Stimulated activated CD4-positive, alpha-beta T cell treated with anti-CD3 and anti-CD28 coated beads, Interleukin-1b, Interleukin-23, amount 100 ng/mL, for 1 hour (primary cell): Measurements from ENCODE around the gene VPS26B.
"Not testable (repeated sequence)": the region's sequence is repeated elsewhere in the genome, so short reads cannot be mapped to it uniquely, and the experiment has no call there.

ENCODE experiments used
- DNase-seq, 2 donors: peaks; one replicate each; pipeline ENCODE4 v3.0.0-alpha.2; 2020; ENCODE audit warnings: low read depth in 2 of 2

The VPS26B gene

DNA sequence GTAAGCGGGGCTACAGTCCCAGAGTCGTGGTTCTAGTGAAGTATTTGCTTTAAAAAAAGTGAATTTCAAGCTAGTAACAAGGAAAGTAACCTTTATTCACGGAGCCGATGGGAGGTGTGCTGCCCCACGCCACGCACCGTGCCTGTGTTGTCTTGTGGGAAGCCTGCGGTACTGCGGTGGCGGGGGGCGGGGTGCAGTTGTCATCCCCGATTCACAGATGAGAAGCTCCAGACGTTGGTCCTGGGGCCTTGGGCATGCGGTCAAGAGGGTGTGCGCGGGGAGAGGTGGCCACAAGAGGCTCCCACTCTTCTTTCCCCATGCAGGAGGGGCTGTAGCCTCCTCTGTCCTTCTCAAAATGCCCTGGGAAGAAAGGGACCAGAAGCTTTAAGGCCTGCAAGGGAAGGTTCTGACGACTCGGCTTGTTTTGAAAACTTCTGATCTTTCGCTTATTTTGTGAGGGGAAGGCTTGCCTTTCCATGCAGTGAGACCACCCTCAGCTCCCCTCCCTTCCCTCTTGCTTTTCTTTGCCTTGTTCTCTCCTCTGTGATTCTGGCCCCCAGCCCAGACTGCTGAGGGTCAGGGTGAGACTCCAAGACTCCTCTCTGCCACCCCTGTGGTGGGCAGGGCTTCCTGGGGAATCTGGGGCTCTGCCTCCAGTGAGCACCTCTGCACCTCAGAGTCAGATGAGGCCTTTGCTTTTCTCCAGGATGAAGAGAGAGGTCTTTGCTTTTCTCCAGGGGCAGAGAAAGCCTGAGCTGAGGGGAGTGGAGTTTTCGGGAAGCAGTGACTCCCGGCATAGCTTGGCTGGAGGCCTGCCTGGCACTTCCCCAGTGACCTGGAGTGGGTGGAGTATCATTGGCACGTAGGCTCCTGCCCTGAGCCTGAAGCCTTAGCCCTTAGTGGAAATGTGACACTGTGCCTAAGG, 57.9 kb downstream of the VPS26B start:
- DNase-seq = no peak

DNA sequence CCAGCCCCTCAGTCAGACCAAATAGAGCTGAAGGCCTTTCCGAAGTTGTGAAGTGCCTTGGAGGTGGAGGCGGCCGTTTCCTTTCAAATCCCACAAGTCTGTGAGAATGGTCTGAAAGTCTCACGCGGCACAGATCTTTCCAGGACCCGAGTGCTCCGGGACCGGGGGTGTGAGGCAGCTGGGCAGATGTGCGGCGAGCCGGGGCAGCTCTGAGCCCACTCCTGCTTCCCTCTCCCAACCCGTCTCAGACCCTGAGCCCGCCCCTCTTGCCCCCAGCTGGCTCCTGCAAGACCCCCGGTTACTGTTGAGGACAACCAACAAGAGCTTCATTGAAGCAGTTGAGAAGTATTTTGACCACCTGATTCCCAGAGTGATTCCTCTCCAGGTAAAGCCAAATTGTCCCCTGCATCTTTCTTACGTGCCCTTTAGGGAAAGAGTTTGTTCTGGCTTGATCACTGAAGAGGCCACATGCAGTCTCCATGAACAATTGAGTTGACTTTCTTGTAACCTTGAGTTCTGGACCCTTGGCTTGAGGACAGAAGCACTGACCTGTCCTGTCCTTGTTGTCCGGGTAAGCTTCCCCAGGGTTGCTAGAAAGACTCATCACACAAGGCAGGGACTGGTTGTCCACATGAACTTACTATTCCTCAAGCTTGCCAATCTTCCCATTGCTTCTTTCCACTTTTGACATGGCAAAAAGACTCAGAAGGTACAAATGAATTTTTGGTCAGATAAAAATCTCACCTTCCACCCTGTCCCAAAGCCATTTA, 59.2 kb downstream of the VPS26B start:
- no peak for DNase-seq

DNA sequence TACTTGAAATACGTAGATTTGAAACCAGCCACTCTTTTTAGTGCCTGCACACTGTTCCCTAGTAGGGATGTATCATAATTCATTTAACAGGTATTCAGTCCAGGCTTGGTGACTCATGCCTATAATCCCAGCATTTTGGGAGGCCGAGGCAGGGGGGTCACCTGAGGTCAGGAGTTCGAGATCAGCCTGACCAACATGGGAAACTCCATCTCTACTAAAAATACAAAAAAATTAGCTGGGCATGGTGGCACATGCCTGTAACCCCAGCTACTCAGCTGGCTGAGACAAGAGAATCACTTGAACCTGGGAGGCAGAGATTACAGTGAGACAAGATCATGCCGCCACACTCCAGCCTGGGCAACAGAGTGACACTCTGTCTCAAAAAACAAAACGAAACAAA, 59.9 kb downstream of the VPS26B start:
- not testable (repeated sequence) for DNase-seq

GRCh38 chr11:134287561-134287960, 63.1 kb downstream of the VPS26B start:
- DNase-seq = no peak

GRCh38 chr11:134288486-134288885, 64.0 kb downstream of the VPS26B start:
- no peak for DNase-seq

DNA sequence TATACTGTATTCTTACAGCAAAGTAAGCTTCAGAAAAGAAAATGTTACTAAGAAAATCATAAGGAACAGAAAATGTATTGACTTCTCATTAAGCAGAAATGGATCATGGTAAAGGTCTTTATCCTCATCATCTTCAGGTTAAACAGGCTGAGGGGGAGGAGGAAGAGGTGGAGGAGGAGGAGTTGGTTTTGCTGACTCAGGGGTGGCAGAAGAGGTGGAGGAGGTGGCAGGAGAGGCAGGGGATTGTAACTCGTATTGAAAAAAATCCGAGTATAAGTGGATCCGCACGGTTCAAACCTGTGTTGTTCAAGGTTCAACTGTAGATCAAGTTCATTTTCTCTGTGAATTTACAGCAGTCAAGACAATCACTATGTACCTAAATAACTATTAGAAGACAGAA, 64.7 kb downstream of the VPS26B start:
- no peak for DNase-seq

- DNase-seq = no peak
These were observed 65.3 kb downstream of the VPS26B start for GRCh38 chr11:134289789-134290188.

- DNase-seq = no peak
These were observed 66.2 kb downstream of the VPS26B start for GRCh38 chr11:134290646-134291045.

GRCh38 chr11:134291196-134291595, 66.7 kb downstream of the VPS26B start:
- DNase-seq = no peak

GRCh38 chr11:134292661-134293060, 68.2 kb downstream of the VPS26B start:
- no peak for DNase-seq

DNA sequence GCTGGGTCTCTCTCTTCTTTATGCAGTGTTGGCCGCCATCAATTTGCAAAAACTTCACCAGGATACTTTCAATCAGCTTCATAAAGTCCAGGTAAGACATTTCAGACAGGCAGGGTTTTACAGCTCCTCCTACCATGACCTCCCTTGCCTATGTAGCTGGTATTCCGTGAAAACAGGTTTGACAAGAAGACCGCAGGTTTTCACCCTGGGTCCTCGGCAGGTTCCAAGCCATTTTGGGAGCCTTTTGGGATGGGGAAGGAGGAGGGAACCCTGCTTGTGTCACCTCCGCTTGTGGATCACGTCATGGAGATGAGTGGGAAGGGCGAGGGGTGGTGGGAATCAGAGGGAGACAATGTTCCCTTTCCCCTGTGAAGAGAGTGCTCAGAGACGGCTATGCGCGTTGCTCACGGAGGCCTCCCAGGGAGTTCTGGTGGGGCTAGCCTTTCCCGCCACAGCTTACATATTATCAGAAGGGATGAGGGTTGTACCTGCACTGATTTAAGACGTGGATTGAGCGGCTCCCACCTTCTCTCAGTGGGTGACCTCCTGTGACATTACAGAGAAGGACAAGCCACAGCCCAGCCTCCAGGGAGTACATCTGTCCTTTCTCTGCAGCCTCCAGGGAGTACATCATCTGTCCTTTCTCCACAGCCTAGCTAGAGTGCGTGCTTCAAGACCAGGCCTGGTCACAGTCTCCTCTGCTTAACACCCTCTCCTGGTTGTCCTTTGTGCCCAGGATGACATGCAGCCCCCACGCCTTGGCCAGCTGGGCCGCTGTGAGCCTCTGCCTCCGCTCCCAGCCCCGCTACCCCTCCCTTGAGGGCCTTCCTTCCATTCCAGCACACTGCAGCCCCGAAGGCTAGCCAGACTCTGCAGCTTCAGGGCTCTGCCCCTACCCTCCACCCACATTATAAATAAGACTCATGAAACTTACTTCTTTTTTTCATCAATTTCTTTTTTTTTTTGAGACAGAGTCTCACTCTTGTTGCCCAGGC, 68.9 kb downstream of the VPS26B start:
- DNase-seq = no peak

DNA sequence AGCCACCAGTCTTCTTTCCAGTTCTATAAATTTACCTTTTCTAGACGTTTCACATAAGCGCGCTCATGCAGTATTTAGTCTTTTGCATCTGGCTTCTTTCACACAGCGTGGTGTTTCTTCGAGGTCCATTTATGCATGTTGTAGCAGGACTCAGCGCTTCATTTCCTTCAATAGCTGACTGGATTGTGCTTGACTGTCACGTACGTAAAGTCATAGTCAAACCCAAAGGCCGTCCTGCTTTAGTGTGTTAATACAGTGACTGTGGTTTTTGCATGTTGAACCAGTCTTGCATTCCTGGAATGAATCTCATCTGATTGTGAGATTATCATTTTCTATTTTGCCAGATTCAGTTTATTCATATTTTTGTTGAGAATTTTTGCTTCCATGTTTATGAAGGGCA, 70.2 kb downstream of the VPS26B start:
- DNase-seq = no peak
